GM19328 (cell line): ENCODE measurements around the gene KRTAP5-2.

Experiments used
- ATAC-seq: cut with Tn5 transposase; IDR thresholded peaks from one replicate; pipeline ENCODE4 v1.9.1; 2021; ENCODE audit warnings: mild to moderate bottlenecking, moderate library complexity; ENCODE audit not compliant: unreplicated experiment

The KRTAP5-2 gene

GRCh38 chr11:1557051-1557884 lies 40.8 kb downstream of the KRTAP5-2 start:
- ATAC-seq: no peak

GRCh38 chr11:1556278-1556902 lies 41.7 kb downstream of the KRTAP5-2 start:
- ATAC-seq: no peak

DNA sequence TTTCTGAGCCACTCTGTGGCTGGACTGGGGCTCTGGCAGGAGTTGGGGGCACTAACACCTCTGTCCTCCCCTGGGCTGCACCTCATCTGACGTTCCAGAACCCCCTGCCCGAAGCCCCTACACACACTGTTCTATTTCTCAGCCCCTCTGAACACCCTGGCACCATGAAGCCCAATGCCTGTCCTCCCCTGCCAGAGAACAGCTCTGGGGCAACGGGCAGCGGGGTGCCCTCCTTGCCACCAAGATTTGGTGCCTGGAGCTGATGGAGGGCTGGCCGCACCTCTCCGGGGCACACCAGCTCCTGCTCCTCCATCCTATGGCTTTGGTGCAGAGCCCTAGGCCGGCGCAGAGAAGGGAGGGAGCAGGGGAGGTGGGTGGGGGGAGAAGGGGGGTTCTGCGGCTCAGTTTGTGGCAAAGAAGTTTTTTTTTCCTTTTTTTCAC lies 42.4 kb downstream of the KRTAP5-2 start:
- no peak for ATAC-seq

DNA sequence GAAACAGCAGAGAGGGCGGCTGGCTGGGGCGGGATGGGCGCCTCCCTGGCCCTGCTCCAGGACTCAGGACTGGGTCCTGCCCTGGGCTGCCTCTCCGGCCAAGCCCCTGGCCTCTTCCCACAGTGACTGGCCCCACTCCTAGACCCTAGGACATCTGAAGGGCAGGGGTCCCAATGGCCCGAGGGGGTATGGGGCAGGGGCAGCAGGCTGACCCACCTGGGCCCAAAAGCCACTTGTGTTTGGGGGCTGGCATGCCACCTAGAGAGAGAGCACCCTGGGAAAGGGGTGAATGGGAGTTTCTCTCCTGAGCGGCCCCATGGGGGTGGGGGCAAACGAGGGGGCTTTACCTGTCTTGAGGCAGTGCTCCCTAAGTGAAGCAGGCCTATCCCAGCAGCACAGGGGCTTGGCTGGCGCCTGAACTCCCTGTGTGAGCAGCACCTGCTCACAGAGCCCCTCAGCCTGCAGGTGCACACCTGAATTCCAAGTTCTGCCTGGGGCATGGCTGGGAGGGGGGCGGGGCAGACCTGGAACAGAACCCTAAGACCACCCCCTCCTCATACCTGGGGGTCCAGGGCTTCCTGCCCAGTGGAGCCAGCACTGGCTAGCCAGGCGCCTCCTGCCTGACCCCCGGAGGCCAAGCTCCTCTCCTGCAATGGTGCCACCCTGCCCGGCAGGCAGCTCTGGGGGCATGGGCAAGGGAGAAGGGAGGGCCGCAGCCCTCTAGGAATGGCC lies 42.9 kb downstream of the KRTAP5-2 start:
- no peak for ATAC-seq

DNA sequence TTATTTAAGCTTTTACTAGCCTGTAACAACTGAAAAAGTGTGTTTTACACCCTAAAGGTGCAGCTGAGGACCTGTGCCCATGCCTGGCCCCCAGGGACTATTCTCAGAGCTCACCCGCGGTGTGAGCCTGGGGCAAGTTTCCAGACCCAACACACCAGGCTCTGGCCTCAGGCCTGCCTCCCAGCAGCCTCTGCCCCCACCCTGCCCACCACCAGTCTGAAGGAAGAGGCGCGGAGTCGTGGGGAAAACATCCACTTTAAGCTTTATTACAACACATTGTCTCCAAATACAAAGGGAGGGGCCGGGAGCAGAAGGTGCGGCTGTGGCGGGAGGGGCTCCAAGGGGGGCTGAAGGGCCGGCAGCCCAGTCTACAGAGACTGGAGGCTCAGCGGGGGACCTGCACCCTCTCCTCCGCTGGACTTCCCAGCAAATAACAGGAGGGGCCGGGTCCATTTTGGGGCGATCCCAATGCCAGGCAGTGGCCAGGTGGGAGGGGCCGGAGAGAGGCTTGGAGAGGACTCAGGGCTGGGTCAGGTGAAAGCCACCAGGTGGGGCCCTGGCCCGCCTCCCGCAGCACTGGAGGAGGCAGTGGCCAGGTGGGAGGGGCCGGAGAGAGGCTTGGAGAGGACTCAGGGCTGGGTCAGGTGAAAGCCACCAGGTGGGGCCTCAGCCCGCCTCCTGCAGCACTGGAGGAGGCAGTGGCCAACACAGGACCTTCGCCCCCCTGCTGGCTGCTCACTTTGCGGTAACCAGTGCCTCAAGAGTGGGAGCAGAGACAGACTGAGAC lies 44.1 kb downstream of the KRTAP5-2 start:
- no peak for ATAC-seq

GRCh38 chr11:1549338-1550330 lies 48.5 kb downstream of the KRTAP5-2 start:
- ATAC-seq: no peak

DNA sequence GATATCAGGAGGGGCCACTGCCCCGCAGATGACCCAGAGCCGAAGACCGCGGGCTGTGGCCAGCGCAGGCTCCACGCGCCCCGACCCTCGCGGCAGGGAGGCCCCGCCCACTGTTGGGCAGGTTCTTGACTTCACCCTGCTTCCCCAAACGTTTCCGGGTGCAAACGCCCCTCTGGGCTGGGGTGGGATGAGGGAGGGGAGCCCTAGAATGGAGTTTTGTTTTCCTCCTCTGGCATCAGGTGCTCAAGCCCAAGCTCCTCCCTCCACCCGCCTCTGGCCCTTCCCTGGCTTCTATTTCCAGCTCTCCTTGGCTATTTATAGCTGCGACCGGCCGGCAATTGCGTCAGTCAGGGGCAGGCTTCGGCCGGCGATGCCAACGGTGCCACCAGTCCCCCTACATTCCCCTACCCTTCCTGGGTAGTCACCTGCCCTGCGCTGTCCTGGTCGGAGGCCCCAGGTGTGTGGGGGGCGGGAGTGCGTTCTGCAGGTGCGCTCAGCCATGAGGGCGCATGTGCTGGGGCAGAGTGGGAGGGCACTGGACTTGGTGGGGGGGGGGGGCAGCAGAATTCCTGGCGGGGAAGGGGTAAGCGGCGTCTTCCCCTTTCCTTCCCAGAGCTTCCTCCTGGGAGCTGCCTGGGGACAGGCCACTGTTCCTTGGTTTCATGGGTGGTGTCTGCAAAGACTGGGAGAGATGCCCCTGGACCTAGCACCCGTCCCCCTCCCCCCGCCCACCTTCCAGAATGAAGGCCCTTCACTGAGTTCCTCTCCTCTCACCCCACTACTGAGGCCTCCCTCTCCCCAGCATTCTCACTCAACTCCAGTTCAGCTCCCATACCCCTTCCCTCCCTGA lies 49.6 kb downstream of the KRTAP5-2 start:
- ATAC-seq: no peak

DNA sequence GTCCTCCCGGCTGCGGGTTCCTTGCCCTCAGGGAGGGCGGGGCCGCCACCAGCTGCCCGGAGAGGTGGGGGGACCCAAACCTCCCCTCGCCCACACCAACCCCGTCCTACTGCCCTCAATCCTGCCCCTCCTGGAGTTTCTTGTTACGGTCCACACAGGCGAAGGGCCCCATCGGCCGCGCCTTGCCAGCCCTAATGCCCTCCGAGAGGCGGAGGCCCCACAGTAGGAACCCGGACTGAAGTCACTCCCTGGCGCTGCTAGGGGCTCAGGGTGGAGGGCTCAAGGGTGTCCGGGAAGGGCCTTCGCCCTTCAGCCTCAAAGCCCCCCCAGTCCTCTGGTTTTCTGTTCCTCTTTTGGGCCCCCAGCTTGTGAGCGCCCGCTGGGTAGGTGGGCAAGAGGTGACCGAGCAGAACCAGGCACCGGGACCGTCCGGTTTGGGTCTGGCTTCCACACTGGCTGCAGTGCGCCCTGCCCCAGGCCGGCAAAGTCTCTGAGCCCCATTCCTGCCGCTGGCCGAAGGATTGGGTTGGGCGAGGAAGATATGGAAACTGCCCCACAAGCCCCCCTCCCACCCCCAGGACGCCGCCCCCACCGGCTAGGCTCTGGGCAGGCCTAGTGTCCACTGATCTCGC lies 50.5 kb downstream of the KRTAP5-2 start:
- ATAC-seq: no peak
